ENCODE data around the gene CADPS2. TPM values are rescaled to one million over a fixed set of nuclear protein-coding genes. Genes with fewer than 3 reads are reported as not detected.

The CADPS2 gene
- total and polyA plus RNA-seq, 2 donors (not counting 3 experiments of a cell fraction or from before 2014, with no cell fraction given), result 9.5 to 22.6 TPM

- no peaks in the 10 kb centered on the region for H3K4me1 ChIP-seq (ENCODE audit: control insufficient read depth, extremely low read depth, insufficient read depth, low read length)
- no peaks in the 10 kb centered on the region for H3K9me3 ChIP-seq (replicated peaks; ENCODE audit: control insufficient read depth, insufficient read depth, low read length)
- BruUV-seq (replicated peaks), result no TSS peak
- H3K79me2 ChIP-seq (ENCODE audit: control insufficient read depth, insufficient read depth, low read length), result no peaks in the 10 kb centered on the region
- no peak overlapping the region for H3K4me3 ChIP-seq (replicated peaks in 1 of 3; ENCODE audit: insufficient read depth in 1 of 3, low read depth in 1 of 3, low read length in 3 of 3)
- no peak overlapping the region for H3K4me2 ChIP-seq (ENCODE audit: insufficient read depth, low read length)
- ChIA-PET CTCF (interaction anchor here (0.8 to 1.2 kb wide), 2 partner anchors 29 to 86 kb away, joined by 3 to 5 read pairs; no protein-coding TSS in a partner anchor), POLR2A (no interaction called here)
- DNase-seq (ENCODE audit: low read depth, low spot score) (no peak), FAIRE-seq (no peak)
- no peak overlapping the region for H2AFZ ChIP-seq (ENCODE audit: low read depth, low read length)
- intact Hi-C loops (cut with micrococcal nuclease), result no loop called here
- H3K27me3 ChIP-seq (ENCODE audit: control insufficient read depth in 2 of 2, insufficient read depth in 2 of 2, low read length in 2 of 2), result no peaks in the 10 kb centered on the region
- no peak for TF ChIP-seq GATA2 (IDR thresholded peaks at IDR 0.05; ENCODE audit: insufficient read depth, insufficient read length, low read depth, low read length)
- TF ChIP-seq CTCF (IDR thresholded peaks at IDR 0.05; ENCODE audit: extremely low read depth in 1 of 2, insufficient read depth in 1 of 2, low read depth in 1 of 2, low read length in 2 of 2), result no peak
- TF ChIP-seq EZH2 (IDR thresholded peaks at IDR 0.05; ENCODE audit: borderline replicate concordance, low read depth, low read length, severe bottlenecking), result no peak
- no peak for TF ChIP-seq MYC (IDR thresholded peaks at IDR 0.05; ENCODE audit: low read depth, low read length)
- TF ChIP-seq JUN (IDR thresholded peaks at IDR 0.05; ENCODE audit: borderline replicate concordance, insufficient read depth, insufficient read length, low read depth), result no peak
- no peaks in the 10 kb centered on the region for H3K9me1 ChIP-seq (replicated peaks; ENCODE audit: control insufficient read depth, extremely low read depth, insufficient read depth, low read length)
- H4K20me1 ChIP-seq (replicated peaks; ENCODE audit: control insufficient read depth, extremely low read depth, insufficient read depth, low read length), result no peaks in the 10 kb centered on the region
- H3K27ac ChIP-seq (ENCODE audit: insufficient read depth, low read depth, low read length), result no peak overlapping the region
- no peak overlapping the region for H3K9ac ChIP-seq (replicated peaks; ENCODE audit: extremely low read depth, insufficient read depth, low read length)
- H3K36me3 ChIP-seq (ENCODE audit: control insufficient read depth in 2 of 2, extremely low read depth in 1 of 2, insufficient read depth in 2 of 2, low read length in 2 of 2), result no peaks in the 10 kb centered on the region
- dilution Hi-C loops (cut with MboI; ENCODE audit: extremely low pct_ligation_motif_present, low sequenced_read_pairs), result no loop called here
These were observed 533.8 kb downstream of the CADPS2 start for GRCh38 chr7:122352454-122352853.

- Histone ChIP-seq H3K4me3 (replicated peaks in 1 of 3; ENCODE audit: insufficient read depth in 1 of 3, low read depth in 1 of 3, low read length in 3 of 3) (no peak overlapping the region), H3K9ac (replicated peaks; ENCODE audit: extremely low read depth, insufficient read depth, low read length) (no peak overlapping the region), H2AFZ (ENCODE audit: low read depth, low read length) (no peak overlapping the region), H4K20me1 (replicated peaks; ENCODE audit: control insufficient read depth, extremely low read depth, insufficient read depth, low read length) (no peaks in the 10 kb centered on the region), H3K36me3 (ENCODE audit: control insufficient read depth in 2 of 2, extremely low read depth in 1 of 2, insufficient read depth in 2 of 2, low read length in 2 of 2) (no peaks in the 10 kb centered on the region), H3K9me1 (replicated peaks; ENCODE audit: control insufficient read depth, extremely low read depth, insufficient read depth, low read length) (no peaks in the 10 kb centered on the region), H3K9me3 (replicated peaks; ENCODE audit: control insufficient read depth, insufficient read depth, low read length) (no peaks in the 10 kb centered on the region), H3K4me2 (ENCODE audit: insufficient read depth, low read length) (no peak overlapping the region), H3K27me3 (ENCODE audit: control insufficient read depth in 2 of 2, insufficient read depth in 2 of 2, low read length in 2 of 2) (no peaks in the 10 kb centered on the region), H3K27ac (ENCODE audit: insufficient read depth, low read depth, low read length) (no peak overlapping the region), H3K79me2 (ENCODE audit: control insufficient read depth, insufficient read depth, low read length) (no peaks in the 10 kb centered on the region), H3K4me1 (ENCODE audit: control insufficient read depth, extremely low read depth, insufficient read depth, low read length) (no peaks in the 10 kb centered on the region)
- FAIRE-seq, result no peak
- ChIA-PET POLR2A (no interaction called here), CTCF (no interaction called here)
- intact Hi-C loops (cut with micrococcal nuclease), result no loop called here
- no peak for DNase-seq (ENCODE audit: low read depth, low spot score)
- dilution Hi-C loops (cut with MboI; ENCODE audit: extremely low pct_ligation_motif_present, low sequenced_read_pairs), result no loop called here
- no TSS peak for BruUV-seq (replicated peaks)
- TF ChIP-seq JUN (IDR thresholded peaks at IDR 0.05; ENCODE audit: borderline replicate concordance, insufficient read depth, insufficient read length, low read depth), result no peak
- TF ChIP-seq CTCF (IDR thresholded peaks at IDR 0.05; ENCODE audit: extremely low read depth in 1 of 2, insufficient read depth in 1 of 2, low read depth in 1 of 2, low read length in 2 of 2), result no peak
- TF ChIP-seq EZH2 (IDR thresholded peaks at IDR 0.05; ENCODE audit: borderline replicate concordance, low read depth, low read length, severe bottlenecking), result no peak
- TF ChIP-seq MAX (IDR thresholded peaks at IDR 0.05; ENCODE audit: insufficient read depth, insufficient read length), result no peak
- TF ChIP-seq GATA2 (IDR thresholded peaks at IDR 0.05; ENCODE audit: insufficient read depth, insufficient read length, low read depth, low read length), result no peak
- no peak for TF ChIP-seq POLR2A (IDR thresholded peaks at IDR 0.05; ENCODE audit: low read depth, low read length)
- no peak for TF ChIP-seq FOS (IDR thresholded peaks at IDR 0.05; ENCODE audit: borderline replicate concordance, insufficient read depth, low read length)
- no peak for TF ChIP-seq POLR2AphosphoS5 (IDR thresholded peaks at IDR 0.05; ENCODE audit: insufficient read depth, low read depth, low read length)
- no peak for TF ChIP-seq MYC (IDR thresholded peaks at IDR 0.05; ENCODE audit: low read depth, low read length)
These were observed 535.6 kb downstream of the CADPS2 start for GRCh38 chr7:122350701-122351100.
